Purkinje cell (primary cell): Measurements from ENCODE around the gene CKLF. TPM values are rescaled to one million over a fixed set of nuclear protein-coding genes. Genes with fewer than 3 reads are reported as not detected.

Experiments used
- polyA plus RNA-seq: library from polyadenylated mRNA; unstranded; fragments of >200 nt; fragmentation: Nextera tagmentation; gene quantifications from 2 replicates; pipeline ENCODE4 v1.2.1, GENCODE V29; 2014

The CKLF gene, protein sequence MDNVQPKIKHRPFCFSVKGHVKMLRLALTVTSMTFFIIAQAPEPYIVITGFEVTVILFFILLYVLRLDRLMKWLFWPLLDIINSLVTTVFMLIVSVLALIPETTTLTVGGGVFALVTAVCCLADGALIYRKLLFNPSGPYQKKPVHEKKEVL
- 92.4 and 93.7 TPM in 2 replicates for polyA plus RNA-seq

DNA sequence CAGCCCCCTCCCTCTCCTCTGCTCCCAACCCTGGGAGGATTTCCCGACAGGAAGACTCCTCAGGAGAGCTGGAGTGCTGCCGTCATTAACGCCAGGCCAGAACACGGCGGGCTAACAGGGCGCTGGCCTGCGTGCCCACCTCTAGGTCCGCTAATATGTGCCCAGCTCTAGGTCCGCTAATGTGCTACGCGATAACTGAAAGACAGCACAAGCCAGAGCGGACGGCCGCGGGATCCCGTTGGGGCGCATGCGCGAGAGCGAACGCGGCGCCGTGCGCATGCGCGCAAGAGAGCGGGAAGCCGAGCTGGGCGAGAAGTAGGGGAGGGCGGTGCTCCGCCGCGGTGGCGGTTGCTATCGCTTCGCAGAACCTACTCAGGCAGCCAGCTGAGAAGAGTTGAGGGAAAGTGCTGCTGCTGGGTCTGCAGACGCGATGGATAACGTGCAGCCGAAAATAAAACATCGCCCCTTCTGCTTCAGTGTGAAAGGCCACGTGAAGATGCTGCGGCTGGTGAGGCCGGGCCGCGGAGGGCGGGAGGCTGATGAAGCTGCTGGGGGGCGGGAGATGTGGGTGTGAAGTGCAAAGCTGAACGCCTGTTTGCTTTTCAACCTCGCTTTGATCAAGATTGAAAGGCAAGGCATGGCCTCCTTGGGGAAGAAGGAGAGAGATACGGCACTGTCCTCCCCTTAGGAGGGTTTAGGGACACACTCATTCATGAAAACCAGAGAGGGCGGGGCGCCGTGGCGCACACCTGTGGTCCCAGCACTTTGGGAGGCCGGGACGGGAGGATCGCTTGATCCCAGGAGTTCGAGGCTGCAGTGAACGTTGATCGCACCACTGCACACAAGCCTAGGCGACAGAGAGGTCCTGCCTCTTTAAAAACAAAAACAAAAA is at the start of gene CKLF:
Gene CKLF (plus strand): TSS at position 291 of the 892 bp plus-strand sequence. CDS start 140 bp downstream, at position 431.

DNA sequence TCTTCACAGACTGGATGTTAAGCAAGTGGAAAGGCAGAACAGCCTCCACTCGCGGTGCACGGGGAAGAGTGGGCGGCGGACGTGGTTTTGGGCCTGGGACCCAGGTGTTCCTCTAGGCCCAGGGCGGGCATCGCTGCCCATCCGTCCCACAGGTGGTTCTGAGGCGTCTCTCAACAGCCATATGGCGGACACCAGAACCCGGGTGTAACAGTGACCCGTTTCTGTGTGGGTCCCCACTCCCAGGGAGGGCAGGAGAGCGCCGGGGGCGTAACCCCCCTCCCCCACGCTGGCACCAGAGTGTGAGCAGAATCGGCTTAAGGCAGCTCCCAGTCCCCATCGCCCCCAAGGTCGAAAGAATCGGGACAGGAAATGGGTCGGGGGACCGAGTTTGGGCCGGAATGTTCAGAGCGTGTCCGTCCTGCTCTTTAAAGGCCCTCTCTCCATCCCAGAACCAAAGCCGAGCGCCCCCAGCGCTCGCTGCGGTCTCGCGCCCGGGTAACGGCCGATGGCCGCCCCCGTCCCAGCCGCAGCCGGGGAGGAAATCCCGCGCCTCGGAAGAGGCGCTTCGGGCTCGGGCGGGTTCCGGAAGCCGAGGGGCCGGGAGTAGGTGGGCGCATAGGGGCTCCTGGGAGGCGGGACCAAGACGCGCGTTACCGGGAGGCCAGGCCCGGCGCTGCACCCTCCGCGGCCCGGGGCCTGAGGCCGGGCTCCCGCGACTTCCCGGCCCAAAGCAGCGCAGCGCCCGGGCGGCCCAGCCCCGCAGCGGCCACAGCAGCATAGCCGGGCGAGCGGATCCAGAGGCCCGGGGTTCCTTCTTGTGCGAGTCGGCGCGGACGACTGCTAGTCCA is 2.9 kb upstream of the CKLF start, which contains the start of gene TK2:
Gene TK2 (minus strand): TSS at position 839 of the 848 bp plus-strand sequence. CDS start 61 bp downstream, at position 778.

DNA sequence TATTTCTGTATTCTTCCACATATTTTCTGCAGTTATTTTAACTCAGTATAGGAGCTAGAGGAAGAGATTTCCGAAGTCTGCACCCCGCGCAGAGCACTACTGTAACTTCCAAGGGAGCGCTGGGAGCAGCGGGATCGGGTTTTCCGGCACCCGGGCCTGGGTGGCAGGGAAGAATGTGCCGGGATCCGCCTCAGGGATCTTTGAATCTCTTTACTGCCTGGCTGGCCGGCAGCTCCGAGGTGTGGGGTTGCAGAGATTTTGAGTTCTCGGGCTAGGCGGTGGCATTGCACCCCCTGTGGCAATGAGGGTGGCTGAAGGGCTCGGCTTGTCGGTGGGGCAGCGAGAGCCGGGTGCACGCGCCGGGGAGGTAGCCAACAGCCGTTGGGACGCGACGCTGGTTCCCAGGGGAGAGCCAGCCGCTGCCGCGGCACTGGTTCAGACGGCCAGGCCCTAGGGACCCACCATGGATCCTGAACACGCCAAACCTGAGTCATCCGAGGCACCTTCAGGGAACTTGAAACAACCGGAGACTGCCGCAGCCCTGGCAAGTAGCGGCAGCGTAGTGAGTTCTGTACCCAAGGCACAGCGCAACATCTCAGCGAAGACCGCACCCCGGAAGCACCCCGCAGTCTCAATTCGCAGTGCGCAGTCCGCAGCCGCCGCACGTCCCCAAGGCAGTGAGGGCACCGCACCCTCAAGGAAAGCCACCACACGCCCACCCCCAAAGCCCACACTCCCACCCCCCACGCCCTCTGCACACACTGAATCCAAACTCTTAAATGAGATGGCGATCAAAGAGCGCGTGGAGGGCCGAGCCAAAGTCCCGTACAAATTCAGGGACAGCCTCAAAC is 13.9 kb downstream of the CKLF start, which contains the start of gene CMTM1:
Gene CMTM1 (plus strand): TSS at position 389 of the 851 bp plus-strand sequence. CDS start 75 bp downstream, at position 464.

DNA sequence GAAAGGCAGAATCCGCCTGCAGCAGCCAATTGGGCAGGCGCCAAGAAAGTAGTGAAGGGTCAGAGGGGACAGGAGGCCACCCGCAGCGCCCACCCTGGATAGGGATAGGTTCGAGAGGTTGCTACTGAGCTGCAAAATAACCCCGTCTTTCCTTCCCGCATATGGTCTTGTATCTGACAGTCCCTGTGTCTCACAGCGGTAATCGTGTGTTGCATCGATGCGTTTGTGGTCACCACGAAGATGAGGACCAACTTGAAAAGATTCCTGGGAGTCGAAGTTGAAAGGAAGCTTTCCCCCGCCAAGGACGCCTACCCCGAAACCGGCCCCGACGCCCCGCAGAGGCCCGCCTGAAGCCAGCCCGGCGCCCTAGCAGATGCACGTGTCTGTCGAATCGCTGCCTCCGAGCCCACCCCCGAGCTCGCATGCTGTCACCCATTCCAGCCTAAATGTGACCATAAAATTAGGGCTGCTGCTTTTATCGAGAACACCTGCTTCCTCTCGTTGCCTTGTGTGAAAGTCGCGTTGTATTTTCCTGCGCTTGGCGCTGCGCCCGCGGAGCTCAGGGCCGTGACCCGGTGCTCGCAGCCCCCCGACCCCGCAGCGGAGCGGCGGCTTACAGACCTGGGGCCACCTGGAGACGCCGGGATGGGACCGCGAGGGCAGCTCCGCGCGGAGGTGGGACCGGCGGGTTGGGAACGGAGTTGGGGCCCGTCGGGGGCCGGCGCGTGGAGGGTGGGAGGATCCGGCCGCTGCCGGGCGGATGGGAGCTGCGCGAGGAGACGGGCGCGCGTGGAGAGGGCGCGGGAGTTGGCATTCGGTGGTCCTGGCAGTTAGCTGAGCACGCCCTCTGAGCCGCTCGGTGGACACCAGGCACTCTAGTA is 26.5 kb downstream of the CKLF start, which contains the start of gene CMTM2:
Gene CMTM2 (plus strand): TSS at position 813 of the 881 bp plus-strand sequence. CDS start 145 bp downstream, outside the sequence.

DNA sequence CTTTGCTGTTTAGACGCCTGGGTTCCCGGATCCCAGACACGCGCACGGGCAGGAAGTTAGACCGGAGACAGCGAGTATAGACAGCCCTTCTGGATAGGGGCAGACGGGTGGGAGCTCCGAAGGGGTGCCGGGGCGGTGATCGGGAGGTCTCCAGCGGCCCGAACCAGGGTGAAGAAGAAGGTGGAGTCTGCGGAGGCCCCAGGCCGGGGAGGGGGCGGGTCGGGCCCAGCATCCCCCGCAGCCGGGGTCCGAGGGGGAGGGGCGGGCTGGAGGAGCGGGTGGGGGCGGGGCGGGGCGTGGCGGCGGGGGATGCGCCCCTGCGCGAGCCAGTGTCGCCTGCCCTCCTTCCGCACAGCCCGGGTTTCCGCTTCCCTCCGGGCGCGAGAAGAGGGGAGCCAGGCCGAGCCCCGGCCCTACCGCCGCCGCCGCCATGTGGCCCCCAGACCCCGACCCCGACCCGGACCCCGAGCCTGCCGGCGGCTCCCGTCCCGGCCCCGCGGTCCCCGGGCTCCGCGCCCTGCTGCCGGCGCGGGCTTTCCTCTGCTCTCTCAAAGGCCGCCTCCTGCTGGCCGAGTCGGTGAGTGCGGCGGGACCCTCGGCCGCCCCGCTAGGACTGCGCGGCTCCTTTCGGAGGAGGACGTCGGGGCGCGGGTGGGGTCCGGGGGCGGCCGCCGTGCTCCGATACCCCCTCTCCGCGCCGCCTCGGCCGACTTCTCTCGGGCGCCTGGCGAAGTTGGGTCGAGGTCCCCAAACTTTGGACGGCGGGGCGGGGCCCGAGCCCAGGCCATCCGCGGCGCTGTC is 52.2 kb downstream of the CKLF start, which contains the start of gene CMTM3:
Gene CMTM3 (plus strand): TSS at position 329 of the 801 bp plus-strand sequence. CDS start 102 bp downstream, at position 431.

Other genes starting within 250 kb of the CKLF start
- 0.76 TPM in 1 of 2 replicates, not detected in the other for gene CDH5, start 185.9 kb upstream of the CKLF start, polyA plus RNA-seq
- not detected in 2 replicates for gene BEAN1, start 125.3 kb upstream of the CKLF start, polyA plus RNA-seq
- gene TK2, start 2.5 kb upstream of the CKLF start, polyA plus RNA-seq, result 32.4 and 41.7 TPM in 2 replicates
- gene CMTM1, start 13.9 kb downstream of the CKLF start, polyA plus RNA-seq, result not detected in 2 replicates
- gene CMTM2, start 26.9 kb downstream of the CKLF start, polyA plus RNA-seq, result not detected in 2 replicates
- gene CMTM3, start 52.1 kb downstream of the CKLF start, polyA plus RNA-seq, result 0.87 TPM in 1 of 2 replicates, not detected in the other
- 6.6 and 12.9 TPM in 2 replicates for gene CMTM4, start 144.2 kb downstream of the CKLF start, polyA plus RNA-seq
- 55.7 and 65.1 TPM in 2 replicates for gene DYNC1LI2, start 199.0 kb downstream of the CKLF start, polyA plus RNA-seq
- gene TERB1, start 249.0 kb downstream of the CKLF start, polyA plus RNA-seq, result 0.34 TPM in 1 of 2 replicates, not detected in the other